Glutamatergic neuron (in vitro differentiated cells): ENCODE measurements around the gene TNNI2. TPM values are rescaled to one million over a fixed set of nuclear protein-coding genes. Genes with fewer than 3 reads are reported as not detected.

ENCODE experiments used
- DNase-seq: peaks from one replicate; pipeline ENCODE4 v3.0.0; 2022
- H3K27ac Mint-ChIP-seq: one replicate; pipeline ENCODE4 v1.8.0; 2020; ENCODE audit warnings: mild to moderate bottlenecking, mixed read lengths, inconsistent platforms; ENCODE audit not compliant: unreplicated experiment
- H3K27me3 Mint-ChIP-seq: one replicate; pipeline ENCODE4 v1.8.0; 2020; ENCODE audit warnings: mild to moderate bottlenecking, moderate library complexity, mixed read lengths, inconsistent platforms; ENCODE audit not compliant: unreplicated experiment
- H3K36me3 Mint-ChIP-seq: one replicate; pipeline ENCODE4 v1.8.0; 2020; ENCODE audit warnings: mild to moderate bottlenecking, mixed read lengths, inconsistent platforms; ENCODE audit not compliant: unreplicated experiment
- H3K4me1 Mint-ChIP-seq: one replicate; pipeline ENCODE4 v1.8.0; 2020; ENCODE audit warnings: mild to moderate bottlenecking, low read depth, mixed read lengths, inconsistent platforms; ENCODE audit not compliant: unreplicated experiment
- H3K4me3 Mint-ChIP-seq: one replicate; pipeline ENCODE4 v1.8.0; 2020; ENCODE audit warnings: mild to moderate bottlenecking, mixed read lengths, inconsistent platforms; ENCODE audit not compliant: unreplicated experiment
- H3K9me3 Mint-ChIP-seq: one replicate; pipeline ENCODE4 v1.8.0; 2020; ENCODE audit warnings: mild to moderate bottlenecking, moderate library complexity, mixed read lengths, inconsistent platforms; ENCODE audit not compliant: unreplicated experiment
- total RNA-seq: library from RNA; stranded (reverse); fragmentation: NEBNext Ultra II Directional; extraction: Animal tissue kit (Norgen Biotek cat#: 25700); gene quantifications from one replicate; pipeline ENCODE4 v1.2.1, GENCODE V29; 2021; ENCODE audit not compliant: unreplicated experiment
- TF ChIP-seq, protein P1 (sequence below): fragments of 200-600 bp; sonication (generic); IDR thresholded peaks from one replicate; pipeline ENCODE4 v1.5.0; 2021; ENCODE audit not compliant: partially characterized antibody, unreplicated experiment

TNNI2 gene
- total RNA-seq, 1 donor from 2014 or later, result not detected

- H3K27ac Mint-ChIP-seq, result no peak overlapping the region
- H3K27me3 Mint-ChIP-seq, result peaks cover 11% of the 10 kb centered on the region
- no peaks in the 10 kb centered on the region for H3K36me3 Mint-ChIP-seq
- no peak for DNase-seq
- H3K9me3 Mint-ChIP-seq, result peaks cover 15% of the 10 kb centered on the region
- peaks cover 6% of the 10 kb centered on the region for H3K4me1 Mint-ChIP-seq
- TF ChIP-seq, protein P1, sequence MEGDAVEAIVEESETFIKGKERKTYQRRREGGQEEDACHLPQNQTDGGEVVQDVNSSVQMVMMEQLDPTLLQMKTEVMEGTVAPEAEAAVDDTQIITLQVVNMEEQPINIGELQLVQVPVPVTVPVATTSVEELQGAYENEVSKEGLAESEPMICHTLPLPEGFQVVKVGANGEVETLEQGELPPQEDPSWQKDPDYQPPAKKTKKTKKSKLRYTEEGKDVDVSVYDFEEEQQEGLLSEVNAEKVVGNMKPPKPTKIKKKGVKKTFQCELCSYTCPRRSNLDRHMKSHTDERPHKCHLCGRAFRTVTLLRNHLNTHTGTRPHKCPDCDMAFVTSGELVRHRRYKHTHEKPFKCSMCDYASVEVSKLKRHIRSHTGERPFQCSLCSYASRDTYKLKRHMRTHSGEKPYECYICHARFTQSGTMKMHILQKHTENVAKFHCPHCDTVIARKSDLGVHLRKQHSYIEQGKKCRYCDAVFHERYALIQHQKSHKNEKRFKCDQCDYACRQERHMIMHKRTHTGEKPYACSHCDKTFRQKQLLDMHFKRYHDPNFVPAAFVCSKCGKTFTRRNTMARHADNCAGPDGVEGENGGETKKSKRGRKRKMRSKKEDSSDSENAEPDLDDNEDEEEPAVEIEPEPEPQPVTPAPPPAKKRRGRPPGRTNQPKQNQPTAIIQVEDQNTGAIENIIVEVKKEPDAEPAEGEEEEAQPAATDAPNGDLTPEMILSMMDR, result no peak
- H3K4me3 Mint-ChIP-seq, result no peak overlapping the region
Measured at GRCh38 chr11:1847006-1847735, 8.4 kb downstream of the TNNI2 start.

DNA sequence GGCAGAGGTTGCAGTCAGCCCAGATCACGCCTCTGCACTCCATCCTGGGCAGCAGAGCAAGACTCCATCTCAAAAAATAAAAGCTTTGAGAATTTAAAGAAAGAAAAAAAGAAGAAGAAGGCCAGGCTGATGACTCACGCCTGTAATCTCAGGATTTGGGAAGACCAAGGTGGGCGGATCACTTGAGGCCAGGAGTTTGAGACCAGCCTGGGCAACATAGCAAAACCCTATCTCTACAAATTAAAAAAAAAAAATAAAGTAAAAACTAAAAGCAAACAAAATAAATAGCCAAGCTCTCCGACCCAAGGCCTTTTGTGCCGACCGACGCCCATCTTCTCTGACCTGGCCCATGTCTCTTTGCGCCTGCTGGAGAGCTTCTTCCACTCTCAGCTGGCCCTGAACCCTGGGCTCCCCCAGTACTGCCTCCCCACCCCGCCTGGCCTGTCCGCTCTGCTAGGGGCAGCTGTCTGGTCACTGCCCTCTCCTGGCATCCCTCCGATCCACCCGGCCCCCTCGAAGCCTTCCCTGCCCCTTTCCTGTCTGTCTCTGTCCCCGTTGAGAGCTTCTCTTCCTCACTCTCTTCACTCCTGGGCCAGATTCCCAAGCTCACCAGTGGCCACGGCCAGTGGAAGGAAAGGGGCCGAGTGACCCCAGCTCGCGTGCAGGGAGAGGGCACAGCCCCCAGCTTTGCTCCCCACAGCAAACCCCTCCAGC, 9.3 kb downstream of the TNNI2 start:
- H3K27ac Mint-ChIP-seq, result no peak overlapping the region

DNA sequence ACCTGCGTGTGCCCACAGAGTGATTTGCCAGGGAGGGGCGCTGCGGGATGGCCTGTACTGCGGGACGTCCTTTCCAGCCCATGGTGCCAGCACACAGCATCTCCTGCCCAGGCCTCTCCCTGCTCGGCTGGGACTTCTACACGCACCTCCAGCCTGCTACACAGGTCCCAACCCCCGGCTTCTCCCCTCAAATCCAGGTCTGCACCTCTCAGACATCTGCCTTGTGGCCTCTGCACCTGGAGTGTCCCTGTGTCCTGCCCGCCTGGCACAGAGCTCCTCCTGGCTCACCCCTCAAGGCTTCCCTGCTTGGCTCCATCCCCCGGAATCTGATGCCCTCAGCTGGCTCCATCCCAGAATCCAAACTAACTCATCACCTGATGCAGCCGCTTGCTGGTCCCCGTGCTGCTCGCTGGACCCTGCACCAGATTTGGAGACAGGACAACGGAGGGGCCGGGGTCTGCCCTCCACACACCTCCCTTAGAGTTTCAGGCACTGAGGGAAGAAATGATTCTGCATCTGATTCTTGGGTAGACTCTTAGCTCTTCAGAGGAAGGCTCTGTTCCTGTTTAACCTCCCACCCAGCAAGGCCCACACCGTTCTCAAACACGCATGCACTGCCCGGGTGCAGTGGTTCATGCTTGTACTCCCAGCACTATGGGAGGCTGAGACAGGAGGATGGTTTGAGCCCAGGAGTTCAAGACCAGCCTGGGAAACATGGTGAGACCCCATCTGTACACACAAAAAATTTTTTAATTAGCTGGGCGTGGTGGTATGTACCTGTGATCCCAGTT, 10.1 kb downstream of the TNNI2 start:
- TF ChIP-seq, protein P1, result no peak
- Mint-ChIP-seq H3K27me3 (peaks cover 14% of the 10 kb centered on the region), H3K27ac (no peak overlapping the region), H3K4me3 (no peak overlapping the region), H3K9me3 (peaks cover 14% of the 10 kb centered on the region), H3K4me1 (peaks cover 6% of the 10 kb centered on the region), H3K36me3 (no peaks in the 10 kb centered on the region)
- no peak for DNase-seq

More for the DNA sequence above, 9.3 kb downstream of the TNNI2 start:
- H3K9me3 Mint-ChIP-seq, result peaks cover 15% of the 10 kb centered on the region
- no peak for DNase-seq
- no peak overlapping the region for H3K4me3 Mint-ChIP-seq
- H3K27me3 Mint-ChIP-seq, result peaks cover 12% of the 10 kb centered on the region
- H3K36me3 Mint-ChIP-seq, result no peaks in the 10 kb centered on the region
- TF ChIP-seq, protein P1, result no peak
- H3K4me1 Mint-ChIP-seq, result peaks cover 6% of the 10 kb centered on the region

- H3K9me3 Mint-ChIP-seq, result peaks cover 5% of the 10 kb centered on the region
- H3K4me3 Mint-ChIP-seq, result no peak overlapping the region
- TF ChIP-seq, protein P1, result no peak
- no peaks in the 10 kb centered on the region for H3K4me1 Mint-ChIP-seq
- H3K27ac Mint-ChIP-seq, result no peak overlapping the region
- H3K27me3 Mint-ChIP-seq, result peaks cover 9% of the 10 kb centered on the region
- H3K36me3 Mint-ChIP-seq, result no peaks in the 10 kb centered on the region
- DNase-seq, result no peak
Measured at GRCh38 chr11:1851468-1852180, 12.8 kb downstream of the TNNI2 start.
